Measurements from ENCODE around the gene NIM1K. TPM values are rescaled to one million over a fixed set of nuclear protein-coding genes. Genes with fewer than 3 reads are reported as not detected.
"Not testable (repeated sequence)": the region's sequence is repeated elsewhere in the genome, so short reads cannot be mapped to it uniquely, and the experiment has no call there.

The NIM1K gene
- polyA plus RNA-seq, 1 donor from 2014 or later, result not detected

DNA sequence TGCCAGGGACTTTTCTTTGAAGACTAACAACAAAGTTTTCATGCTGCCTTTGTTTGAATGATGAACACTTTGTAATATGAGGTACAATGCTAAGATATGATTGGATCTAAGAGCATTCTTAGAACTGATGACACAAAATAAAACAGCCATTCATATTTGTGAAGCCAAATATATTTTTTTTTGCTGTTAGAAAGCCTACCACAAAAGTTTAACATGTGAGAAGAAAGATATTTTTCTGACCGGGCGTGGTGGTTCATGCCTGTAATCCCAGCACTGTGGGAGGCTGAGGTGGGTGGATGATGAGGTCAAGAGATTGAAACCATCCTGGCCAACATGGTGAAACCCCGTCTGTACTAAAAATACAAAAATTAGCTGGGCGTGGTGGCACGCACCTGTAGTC, 9.4 kb downstream of the NIM1K start:
- not testable (repeated sequence) for H3K9me3 Mint-ChIP-seq

DNA sequence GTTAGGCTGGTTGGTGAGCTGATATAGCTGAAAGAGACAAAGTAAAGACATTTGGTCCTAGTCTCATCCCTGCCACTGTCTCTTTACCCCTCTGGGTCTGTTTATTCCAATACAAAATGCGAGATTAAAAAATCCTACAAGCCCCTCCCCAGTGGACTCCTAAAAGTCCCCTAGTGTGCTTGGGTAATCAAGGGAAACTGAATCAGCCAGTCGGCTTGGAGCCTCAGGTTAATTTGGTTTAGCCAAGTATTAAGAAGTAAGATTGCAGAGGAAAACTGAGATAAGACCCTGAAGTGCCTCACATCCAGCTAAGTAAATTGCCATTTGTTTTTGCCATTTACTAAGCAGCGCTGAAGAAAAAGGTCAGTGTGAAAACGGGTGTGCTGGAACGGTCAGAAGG, 10.4 kb downstream of the NIM1K start:
- Mint-ChIP-seq H3K4me1 (no peaks in the 10 kb centered on the region), H3K9me3 (peaks cover 0 to 2% (median 0%) of the 10 kb centered on the region in 3 donors), H3K27ac (no peak overlapping the region), H3K36me3 (peaks cover 6% of the 10 kb centered on the region), H3K4me3 (no peak overlapping the region), H3K27me3 (peaks cover 3% of the 10 kb centered on the region)

More for the DNA sequence above, 9.4 kb downstream of the NIM1K start:
- H3K27ac Mint-ChIP-seq, H3K4me1 Mint-ChIP-seq, H3K36me3 Mint-ChIP-seq, H3K27me3 Mint-ChIP-seq: not testable (repeated sequence)
- peak overlapping the region in 1 of 4 donors; percentile 17 for H3K4me3 Mint-ChIP-seq

DNA sequence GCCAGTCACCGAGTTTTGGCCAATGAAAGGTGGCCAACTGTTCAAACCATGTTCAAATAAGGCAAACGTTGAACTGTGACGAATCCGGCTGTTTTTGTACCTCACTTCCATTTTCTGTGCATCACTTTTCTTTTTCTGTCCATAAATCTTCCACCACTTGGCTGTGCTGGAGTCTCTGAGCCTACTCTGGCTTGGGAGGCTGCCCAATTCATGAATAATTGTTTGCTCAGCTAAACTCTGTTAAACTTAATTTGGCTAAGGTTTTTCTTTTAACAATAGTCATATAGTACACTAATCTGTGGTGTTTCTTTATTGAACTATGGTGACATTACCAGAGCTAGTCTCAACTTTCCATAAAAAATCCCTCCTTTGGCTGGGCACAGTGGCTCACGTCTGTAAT, 11.3 kb downstream of the NIM1K start:
- H3K36me3 Mint-ChIP-seq, result peaks cover 6% of the 10 kb centered on the region
- no peak overlapping the region for H3K4me3 Mint-ChIP-seq
- H3K4me1 Mint-ChIP-seq, result no peaks in the 10 kb centered on the region
- peaks cover 0 to 2% (median 0%) of the 10 kb centered on the region in 3 donors for H3K9me3 Mint-ChIP-seq
- peaks cover 4% of the 10 kb centered on the region for H3K27me3 Mint-ChIP-seq
- peak overlapping the region in 1 of 3 donors; percentile 82 for H3K27ac Mint-ChIP-seq

GRCh38 chr5:43204958-43205357, 12.9 kb downstream of the NIM1K start:
- Mint-ChIP-seq H3K4me1 (no peaks in the 10 kb centered on the region), H3K36me3 (peaks cover 3% of the 10 kb centered on the region), H3K9me3 (peaks cover 0 to 2% (median 0%) of the 10 kb centered on the region in 3 donors), H3K4me3 (no peak overlapping the region), H3K27me3 (peaks cover 7% of the 10 kb centered on the region), H3K27ac (no peak overlapping the region)

GRCh38 chr5:43207601-43208000, 15.6 kb downstream of the NIM1K start:
- peaks cover 3% of the 10 kb centered on the region for H3K36me3 Mint-ChIP-seq
- H3K9me3 Mint-ChIP-seq, result no peaks in the 10 kb centered on the region
- peaks cover 7% of the 10 kb centered on the region for H3K27me3 Mint-ChIP-seq
- no peaks in the 10 kb centered on the region for H3K4me1 Mint-ChIP-seq
- no peak overlapping the region for H3K4me3 Mint-ChIP-seq
- H3K27ac Mint-ChIP-seq, result no peak overlapping the region

DNA sequence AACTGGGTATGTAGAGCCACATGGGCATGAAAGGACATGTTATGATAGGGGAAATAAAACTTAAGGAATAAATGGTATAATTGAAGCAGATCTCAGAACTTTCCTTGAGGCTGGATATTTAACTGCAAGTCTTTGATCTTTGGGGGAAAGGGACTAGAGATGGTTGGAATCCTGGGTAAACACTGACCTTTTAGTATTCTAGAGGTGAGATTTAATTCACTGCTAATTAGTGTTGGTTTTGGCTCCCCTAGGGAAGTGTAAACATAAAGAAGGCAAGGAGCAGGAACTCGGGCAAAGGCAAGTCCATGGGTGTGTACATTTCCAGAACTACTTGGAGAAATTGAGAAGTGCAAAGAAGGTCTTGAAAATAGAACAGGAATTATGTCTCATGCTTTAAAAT, 16.6 kb downstream of the NIM1K start:
- Mint-ChIP-seq H3K4me1 (no peaks in the 10 kb centered on the region), H3K36me3 (peaks cover 3% of the 10 kb centered on the region), H3K4me3 (no peak overlapping the region), H3K27me3 (peaks cover 7% of the 10 kb centered on the region), H3K9me3 (no peaks in the 10 kb centered on the region), H3K27ac (no peak overlapping the region)

GRCh38 chr5:43209060-43209459, 17.0 kb downstream of the NIM1K start:
- no peak overlapping the region for H3K27ac Mint-ChIP-seq
- H3K27me3 Mint-ChIP-seq, result peaks cover 8% of the 10 kb centered on the region
- H3K9me3 Mint-ChIP-seq, result no peaks in the 10 kb centered on the region
- peaks cover 3% of the 10 kb centered on the region for H3K36me3 Mint-ChIP-seq
- no peak overlapping the region for H3K4me3 Mint-ChIP-seq
- no peaks in the 10 kb centered on the region for H3K4me1 Mint-ChIP-seq

- Mint-ChIP-seq H3K27ac (no peak overlapping the region), H3K4me3 (no peak overlapping the region), H3K4me1 (no peaks in the 10 kb centered on the region), H3K9me3 (no peaks in the 10 kb centered on the region), H3K27me3 (peaks cover 9% of the 10 kb centered on the region), H3K36me3 (peaks cover 3% of the 10 kb centered on the region)
Observed at GRCh38 chr5:43209833-43210232, 17.8 kb downstream of the NIM1K start.

DNA sequence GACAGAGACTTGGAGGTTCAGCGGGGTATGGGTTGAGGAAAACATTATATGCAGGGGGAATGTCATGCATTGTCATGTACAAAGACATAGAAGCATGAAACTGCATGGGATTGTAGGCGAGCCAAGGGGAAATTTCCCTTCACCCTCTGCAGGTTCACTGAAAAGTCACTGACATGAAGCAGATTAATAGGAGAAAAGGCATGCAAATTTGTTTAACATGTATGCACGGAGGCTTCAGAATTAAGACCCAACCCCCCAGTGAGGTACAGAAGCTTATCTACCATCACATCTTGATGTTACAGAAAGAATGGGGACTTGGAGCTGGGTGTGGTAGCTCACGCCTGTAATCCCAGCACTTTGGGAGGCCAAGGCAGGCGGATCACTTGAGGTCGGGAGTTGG, 18.5 kb downstream of the NIM1K start:
- peaks cover 1% of the 10 kb centered on the region for H3K36me3 Mint-ChIP-seq
- no peak overlapping the region for H3K4me3 Mint-ChIP-seq
- H3K4me1 Mint-ChIP-seq, result no peaks in the 10 kb centered on the region
- no peak overlapping the region for H3K27ac Mint-ChIP-seq
- peaks cover 7% of the 10 kb centered on the region for H3K27me3 Mint-ChIP-seq
- H3K9me3 Mint-ChIP-seq, result no peaks in the 10 kb centered on the region

GRCh38 chr5:43213951-43214350, 21.9 kb downstream of the NIM1K start:
- Mint-ChIP-seq H3K36me3 (no peaks in the 10 kb centered on the region), H3K4me1 (no peaks in the 10 kb centered on the region), H3K4me3 (no peak overlapping the region), H3K9me3 (no peaks in the 10 kb centered on the region), H3K27me3 (peaks cover 6% of the 10 kb centered on the region), H3K27ac (no peak overlapping the region)

DNA sequence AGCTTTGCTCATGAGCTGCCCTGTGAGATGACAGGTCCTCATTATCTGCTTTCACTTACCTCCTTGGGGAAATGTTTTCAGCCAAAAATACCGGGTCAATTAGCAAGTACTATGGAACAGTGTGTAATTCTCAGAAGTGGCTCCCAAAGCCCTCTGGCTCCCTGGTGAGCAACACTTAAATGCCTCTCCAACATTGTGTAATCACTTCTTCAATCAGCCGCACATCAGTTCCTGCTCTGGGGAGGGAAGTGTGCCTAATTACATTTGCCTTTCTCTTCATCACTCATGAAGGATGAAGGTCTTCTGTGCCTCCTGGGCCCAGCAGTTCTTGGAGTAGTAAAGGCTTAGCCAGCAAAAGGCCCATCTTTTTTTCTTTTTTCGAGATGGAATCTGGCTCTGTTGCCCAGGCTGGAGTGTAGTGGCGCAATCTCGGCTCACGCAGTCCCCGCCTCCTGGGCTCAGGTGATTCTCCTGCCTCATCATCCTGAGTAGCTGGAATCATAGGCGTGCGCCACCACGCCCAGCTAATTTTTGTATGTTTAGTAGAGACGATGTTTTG, 23.1 kb downstream of the NIM1K start:
- H3K9me3 Mint-ChIP-seq, result no peaks in the 10 kb centered on the region
- no peak overlapping the region for H3K4me3 Mint-ChIP-seq
- peaks cover 3% of the 10 kb centered on the region for H3K27me3 Mint-ChIP-seq
- H3K4me1 Mint-ChIP-seq, result no peaks in the 10 kb centered on the region
- H3K36me3 Mint-ChIP-seq, result no peaks in the 10 kb centered on the region
- H3K27ac Mint-ChIP-seq, result no peak overlapping the region

DNA sequence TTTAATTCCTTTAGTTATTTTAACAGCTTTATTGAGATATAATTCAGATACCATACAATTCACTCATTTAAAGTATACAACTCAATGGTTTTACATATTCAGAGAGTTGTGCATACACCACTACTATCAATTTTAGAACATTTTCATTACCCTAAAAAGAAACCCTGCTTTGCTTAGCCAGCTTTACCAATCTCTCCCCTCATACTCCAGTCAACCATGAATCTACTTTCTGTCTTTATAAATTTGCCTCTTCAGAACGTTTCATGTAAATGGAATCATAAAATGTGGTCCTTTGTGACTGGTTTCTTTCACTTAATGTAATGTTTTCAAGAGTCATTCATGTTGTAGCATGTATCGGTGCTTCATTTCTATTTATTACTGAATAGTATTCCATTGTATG, 24.9 kb downstream of the NIM1K start:
- H3K4me3 Mint-ChIP-seq, result no peak overlapping the region
- H3K27me3 Mint-ChIP-seq, result peaks cover 3% of the 10 kb centered on the region
- H3K4me1 Mint-ChIP-seq, result no peaks in the 10 kb centered on the region
- no peak overlapping the region for H3K27ac Mint-ChIP-seq
- no peaks in the 10 kb centered on the region for H3K9me3 Mint-ChIP-seq
- H3K36me3 Mint-ChIP-seq, result no peaks in the 10 kb centered on the region

GRCh38 chr5:43219120-43219519, 27.1 kb downstream of the NIM1K start:
- Mint-ChIP-seq H3K27me3 (peaks cover 2% of the 10 kb centered on the region), H3K27ac (no peak overlapping the region), H3K9me3 (no peaks in the 10 kb centered on the region), H3K4me3 (no peak overlapping the region), H3K4me1 (no peaks in the 10 kb centered on the region), H3K36me3 (no peaks in the 10 kb centered on the region)

- Mint-ChIP-seq H3K9me3 (no peaks in the 10 kb centered on the region), H3K4me1 (no peaks in the 10 kb centered on the region), H3K27ac (no peak overlapping the region), H3K27me3 (no peaks in the 10 kb centered on the region), H3K36me3 (no peaks in the 10 kb centered on the region), H3K4me3 (no peak overlapping the region)
Observed at GRCh38 chr5:43221502-43221901, 29.5 kb downstream of the NIM1K start.

GRCh38 chr5:43225649-43226245, 33.7 kb downstream of the NIM1K start:
- Mint-ChIP-seq H3K9me3 (no peaks in the 10 kb centered on the region), H3K36me3 (no peaks in the 10 kb centered on the region), H3K4me3 (no peak overlapping the region), H3K4me1 (no peaks in the 10 kb centered on the region), H3K27me3 (peaks cover 2% of the 10 kb centered on the region), H3K27ac (no peak overlapping the region)

DNA sequence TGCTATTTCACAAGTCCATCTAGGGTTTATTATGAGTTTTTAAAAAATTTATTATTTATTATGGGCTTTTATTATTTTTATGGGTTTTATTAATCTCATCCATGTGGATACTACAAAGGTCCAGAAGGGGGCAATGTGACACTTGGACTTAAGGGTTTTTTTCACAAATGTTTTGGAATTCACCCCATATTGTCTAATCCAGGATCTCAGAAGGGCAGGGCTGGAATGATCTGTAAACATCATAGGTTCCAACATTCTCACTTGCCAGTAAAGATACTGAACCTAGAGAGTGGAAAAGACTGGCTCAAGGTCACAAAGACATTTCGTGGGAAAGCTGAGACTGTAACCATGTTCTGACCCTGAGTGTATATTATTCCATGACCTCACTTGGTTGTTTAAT, 35.6 kb downstream of the NIM1K start:
- no peaks in the 10 kb centered on the region for H3K4me1 Mint-ChIP-seq
- no peak overlapping the region for H3K4me3 Mint-ChIP-seq
- peaks cover 5% of the 10 kb centered on the region for H3K27me3 Mint-ChIP-seq
- no peaks in the 10 kb centered on the region for H3K9me3 Mint-ChIP-seq
- H3K27ac Mint-ChIP-seq, result no peak overlapping the region
- no peaks in the 10 kb centered on the region for H3K36me3 Mint-ChIP-seq

Data from IgD-negative memory B cell (primary cell).